Endothelial cell of umbilical vein (primary cell): Measurements from ENCODE around the gene SH3RF1. TPM values are rescaled to one million over a fixed set of nuclear protein-coding genes. Genes with fewer than 3 reads are reported as not detected.

Experiments used
- BruUV-seq: library from RNA; stranded (reverse); fragments of 400-500 nt; replicated peaks from 2 replicates; lab custom pipeline; 2021; lab: Mats Ljungman, UMichigan
- CTCF ChIA-PET: fragments of 300-600, 350-600 bp; sonication (Branson Sonifier 250); formaldehyde crosslinking; loops from one replicate; lab custom pipeline; 2021; ENCODE audit warnings: antibody characterized with exemption, inconsistent platforms; lab: Charles Lee
- POLR2A ChIA-PET: fragments of 300-600, 350-600 bp; sonication (Branson Sonifier 250); formaldehyde crosslinking; loops from one replicate; lab custom pipeline; 2021; ENCODE audit warnings: antibody characterized with exemption, inconsistent platforms; lab: Charles Lee
- DNase-seq: peaks from one replicate; pipeline ENCODE4 v3.0.0-alpha.2; 2011; ENCODE audit warnings: low read depth, low spot score
- FAIRE-seq: peaks from 2 replicates; lab custom pipeline; 2011; peaks lifted over from hg19 to GRCh38; lab: Jason Lieb, UNC
- H2AFZ ChIP-seq: 2 replicates; pipeline ENCODE4 v1.6.0; 2012; ENCODE audit warnings: low read depth, low read length, control low read depth, inconsistent platforms
- H3K27ac ChIP-seq: 2 replicates; pipeline ENCODE4 v1.5.1; 2011; ENCODE audit warnings: low read depth, mild to moderate bottlenecking, control low read depth, low read length, moderate library complexity; ENCODE audit not compliant: insufficient read depth
- H3K27me3 ChIP-seq, 2 experiments: 2 replicates each; pipeline versions ENCODE4 v1.6.0 to v1.6.1; 2011; ENCODE audit warnings: low read length in 2 of 2, mixed read lengths in 1 of 2; ENCODE audit not compliant: control insufficient read depth in 2 of 2, insufficient read depth in 2 of 2
- H3K36me3 ChIP-seq, 2 experiments: 2 replicates in 1 of 2; 3 replicates in 1 of 2; pipeline ENCODE4 v1.5.1; 2011; ENCODE audit warnings: low read length in 2 of 2, mild to moderate bottlenecking in 1 of 2, moderate library complexity in 1 of 2; ENCODE audit not compliant: control insufficient read depth in 2 of 2, insufficient read depth in 2 of 2; ENCODE audit errors: extremely low read depth in 1 of 2
- H3K4me1 ChIP-seq: 3 replicates; pipeline ENCODE4 v1.5.1; 2011; ENCODE audit warnings: mild to moderate bottlenecking, low read length; ENCODE audit not compliant: control insufficient read depth, insufficient read depth; ENCODE audit errors: extremely low read depth
- H3K4me2 ChIP-seq: 2 replicates; pipeline ENCODE4 v1.6.1; 2011; ENCODE audit warnings: low read length, control low read depth, mixed read lengths; ENCODE audit not compliant: insufficient read depth
- H3K4me3 ChIP-seq, 3 experiments: fragments of 200-600 bp in 1 of 3; sonication (generic), shearing (Covaris generic) in 1 of 3; replicated peaks in 1 of 3; 2 replicates each; pipeline ENCODE4 v1.5.1; 2011 to 2016; ENCODE audit warnings: control low read depth in 3 of 3, low read length in 3 of 3, mild to moderate bottlenecking in 2 of 3, inconsistent platforms in 1 of 3, low read depth in 1 of 3, moderate library complexity in 1 of 3; ENCODE audit not compliant: insufficient read depth in 1 of 3
- H3K79me2 ChIP-seq: 2 replicates; pipeline ENCODE4 v1.6.0; 2012; ENCODE audit warnings: low read length, inconsistent platforms; ENCODE audit not compliant: control insufficient read depth, insufficient read depth
- H3K9ac ChIP-seq: replicated peaks from 2 replicates; pipeline ENCODE3; 2011; ENCODE audit warnings: low read length, control low read depth; ENCODE audit not compliant: insufficient read depth; ENCODE audit errors: extremely low read depth
- H3K9me1 ChIP-seq: replicated peaks from 3 replicates; pipeline ENCODE4 v1.6.0; 2011; ENCODE audit warnings: mild to moderate bottlenecking, low read length; ENCODE audit not compliant: control insufficient read depth, insufficient read depth; ENCODE audit errors: extremely low read depth
- H3K9me3 ChIP-seq: replicated peaks from 2 replicates; pipeline ENCODE4 v1.5.1; 2012; ENCODE audit warnings: low read length, inconsistent platforms; ENCODE audit not compliant: control insufficient read depth, insufficient read depth
- H4K20me1 ChIP-seq: replicated peaks from 2 replicates; pipeline ENCODE3; 2011; ENCODE audit warnings: mild to moderate bottlenecking, low read length; ENCODE audit not compliant: control insufficient read depth, insufficient read depth; ENCODE audit errors: extremely low read depth
- CTCF ChIP-seq, 2 donors: IDR thresholded peaks; 1 replicate in 1 of 2; 2 replicates in 1 of 2; pipeline ENCODE4 v1.5.1; 2011; ENCODE audit warnings: low read length in 2 of 2, mild to moderate bottlenecking in 2 of 2, moderate library complexity in 2 of 2, control low read depth in 1 of 2, inconsistent platforms in 1 of 2, low read depth in 1 of 2; ENCODE audit not compliant: insufficient read depth in 1 of 2; ENCODE audit errors: extremely low read depth in 1 of 2
- EZH2 ChIP-seq: IDR thresholded peaks from 2 replicates; pipeline ENCODE4 v1.6.1; 2012; ENCODE audit warnings: borderline replicate concordance, low read depth, mild to moderate bottlenecking, moderate library complexity, low read length, inconsistent platforms; ENCODE audit not compliant: severe bottlenecking
- FOS ChIP-seq: IDR thresholded peaks from 2 replicates; pipeline ENCODE4 v1.6.1; 2011; ENCODE audit warnings: mild to moderate bottlenecking, low read length, moderate library complexity, borderline replicate concordance; ENCODE audit not compliant: insufficient read depth
- GATA2 ChIP-seq: IDR thresholded peaks from 2 replicates; pipeline ENCODE4 v1.7.0; 2011; ENCODE audit warnings: low read depth, mild to moderate bottlenecking, moderate library complexity, mixed read lengths, low read length; ENCODE audit not compliant: insufficient read length, insufficient read depth
- JUN ChIP-seq: IDR thresholded peaks from 2 replicates; pipeline ENCODE4 v1.6.1; 2011; ENCODE audit warnings: borderline replicate concordance, low read depth; ENCODE audit not compliant: insufficient read length, insufficient read depth
- MAX ChIP-seq: IDR thresholded peaks from 2 replicates; pipeline ENCODE4 v1.6.1; 2011; ENCODE audit not compliant: insufficient read depth, insufficient read length
- MYC ChIP-seq: IDR thresholded peaks from one replicate; pipeline ENCODE4 v1.6.1; 2011; ENCODE audit warnings: mild to moderate bottlenecking, low read depth, low read length
- POLR2A ChIP-seq: IDR thresholded peaks from 2 replicates; pipeline ENCODE4 v1.6.1; 2012; ENCODE audit warnings: low read depth, mild to moderate bottlenecking, control low read depth, low read length
- POLR2AphosphoS5 ChIP-seq: IDR thresholded peaks from 2 replicates; pipeline ENCODE4 v1.6.1; 2012; ENCODE audit warnings: low read depth, mild to moderate bottlenecking, control low read depth, low read length, moderate library complexity; ENCODE audit not compliant: insufficient read depth
- dilution Hi-C: fragments of 300-500 bp; cut with MboI; formaldehyde crosslinking; loops from one replicate; pipeline ENCODE4 v1.15.0; 2019; ENCODE audit warnings: low sequenced_read_pairs; ENCODE audit not compliant: extremely low pct_ligation_motif_present
- intact Hi-C: fragments of 100-400 bp; cut with micrococcal nuclease; formaldehyde crosslinking; loops from one replicate; pipeline ENCODE4 v1.10.0; 2022
- polyA plus RNA-seq, 4 experiments: library from polyadenylated mRNA; depleted of rRNA in 3 of 4; stranded (reverse) in 3 of 4; unstranded in 1 of 4; fragments of >200 nt; gene quantifications; 2 replicates each; pipeline versions ENCODE4 v1.2.1 to v1.2.3, GENCODE V29; 2011 to 2012; ENCODE audit warnings: missing spikeins in 1 of 4
- total RNA-seq: library from RNA; stranded (reverse); gene quantifications from 2 replicates; pipeline ENCODE4 v1.2.3, GENCODE V29; 2021

The SH3RF1 gene
- total and polyA plus RNA-seq, 2 donors (not counting 3 experiments of a cell fraction or from before 2014, with no cell fraction given) = 16.2 to 24.9 TPM

GRCh38 chr4:169153481-169154087 is 117.2 kb downstream of the SH3RF1 start:
- peaks cover 56% of the 10 kb centered on the region for H3K4me1 ChIP-seq
- H3K9ac ChIP-seq = no peak overlapping the region
- H3K4me3 ChIP-seq = no peak overlapping the region
- BruUV-seq = no TSS peak
- H3K36me3 ChIP-seq = peaks cover 2 to 11% of the 10 kb centered on the region in 2 experiments
- ChIA-PET POLR2A (no interaction called here), CTCF (no interaction called here)
- H3K27me3 ChIP-seq = no peaks in the 10 kb centered on the region
- no peaks in the 10 kb centered on the region for H4K20me1 ChIP-seq
- dilution Hi-C loops = no loop called here
- TF ChIP-seq JUN (no peak), GATA2 (no peak), MAX (no peak), CTCF (IDR thresholded peaks at IDR 0.05; ENCODE audit: extremely low read depth in 1 of 2, insufficient read depth in 1 of 2, low read depth in 1 of 2, low read length in 2 of 2) (no peak), MYC (no peak), EZH2 (no peak), POLR2AphosphoS5 (no peak), FOS (no peak), POLR2A (no peak)
- peaks cover 30% of the 10 kb centered on the region for H3K79me2 ChIP-seq
- DNase-seq (no peak), FAIRE-seq (no peak)
- no peaks in the 10 kb centered on the region for H3K9me3 ChIP-seq
- intact Hi-C loops = no loop called here
- no peaks in the 10 kb centered on the region for H3K9me1 ChIP-seq
- H3K27ac ChIP-seq = no peak overlapping the region
- H3K4me2 ChIP-seq = no peak overlapping the region
- H2AFZ ChIP-seq = no peak overlapping the region
